Measurements from ENCODE around the gene UPK1B.

- TF ChIP-seq POLR2AphosphoS5 (IDR thresholded peaks at IDR 0.05) (no peak), POLR2A (IDR thresholded peaks at IDR 0.05) (no peak)
Measured at GRCh38 chr3:119207512-119207875, 34.1 kb downstream of the UPK1B start.

Data from sigmoid colon (tissue), 4 donors.